ENCODE results near the gene GRAMD1A.
A peak's percentile ranks its signal among the peaks of the same experiment; 100 is the strongest.
"Not testable (repeated sequence)": the region's sequence is repeated elsewhere in the genome, so short reads cannot be mapped to it uniquely, and the experiment has no call there.

Gene GRAMD1A

DNA sequence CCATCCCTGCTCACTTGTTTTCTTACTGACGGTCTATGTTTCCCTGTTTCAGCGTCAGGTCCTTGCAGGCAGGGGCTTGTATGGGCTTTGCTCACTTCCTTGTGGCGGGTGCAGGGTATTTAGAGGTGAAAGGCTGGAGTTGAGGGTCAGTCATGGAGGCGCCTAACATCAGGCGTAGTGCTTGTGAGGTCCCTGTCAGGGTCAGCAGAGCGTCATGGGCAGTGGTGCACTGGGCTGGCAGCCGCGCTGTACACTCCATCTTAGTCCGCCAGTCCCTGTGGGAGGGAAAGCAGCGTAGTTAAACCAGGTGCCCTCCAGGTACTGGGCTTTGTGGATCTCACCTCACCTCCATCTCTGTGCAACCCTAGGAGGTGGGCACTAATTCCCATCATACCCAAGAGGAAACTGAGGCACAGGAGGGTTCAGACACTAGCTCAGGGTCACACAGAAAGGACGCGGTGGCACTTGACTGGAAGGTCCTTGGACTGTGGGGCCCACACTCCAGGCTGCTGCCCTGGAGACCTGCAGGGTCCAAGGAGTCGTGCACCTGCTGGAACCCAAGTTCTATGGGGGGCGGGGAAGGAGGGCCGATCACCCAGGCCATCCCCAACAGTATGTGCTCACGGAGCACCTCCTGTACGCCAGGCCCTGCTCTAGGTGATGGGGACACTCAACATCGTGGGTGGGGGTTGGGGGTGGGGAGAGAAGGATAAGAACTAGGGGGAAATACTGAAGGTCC lies 4.6 kb downstream of the GRAMD1A start:
- DNase-seq (ENCODE audit: low spot score), result no peak

DNA sequence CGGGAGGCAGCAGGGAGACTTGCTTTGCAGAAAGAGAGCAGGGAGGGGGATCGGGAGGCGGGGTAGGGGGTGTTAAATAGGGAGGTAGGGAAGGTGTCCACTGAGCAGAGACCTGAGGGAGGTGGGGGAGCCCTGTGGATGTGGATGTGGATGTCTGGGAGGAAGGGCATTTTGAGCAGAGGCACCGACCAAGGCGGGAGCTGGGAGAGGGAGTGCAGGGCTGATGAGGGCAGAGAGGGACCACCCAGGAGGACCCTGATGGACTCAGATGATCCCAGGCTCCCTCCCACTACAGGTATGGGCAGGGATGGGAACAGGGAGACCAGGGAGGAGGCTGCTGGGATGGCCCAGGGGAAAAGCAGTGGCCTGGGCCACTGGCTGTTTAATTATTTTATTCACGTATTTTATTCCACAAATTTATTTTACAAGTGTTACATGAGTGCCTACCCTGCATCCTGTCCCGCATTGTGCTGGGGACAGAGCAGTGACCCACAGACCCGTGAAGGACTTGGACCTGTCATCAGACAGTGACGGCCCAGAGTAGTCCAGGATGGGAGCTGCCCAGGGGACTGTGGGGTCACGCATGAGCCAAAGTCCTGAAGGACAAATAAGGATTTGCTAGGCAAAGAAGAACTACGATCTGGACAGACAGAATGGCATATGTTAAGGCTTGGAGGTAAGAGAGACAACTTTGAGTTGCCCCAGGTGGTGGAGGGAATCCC lies 5.3 kb downstream of the GRAMD1A start:
- no peak for DNase-seq (ENCODE audit: low spot score)

DNA sequence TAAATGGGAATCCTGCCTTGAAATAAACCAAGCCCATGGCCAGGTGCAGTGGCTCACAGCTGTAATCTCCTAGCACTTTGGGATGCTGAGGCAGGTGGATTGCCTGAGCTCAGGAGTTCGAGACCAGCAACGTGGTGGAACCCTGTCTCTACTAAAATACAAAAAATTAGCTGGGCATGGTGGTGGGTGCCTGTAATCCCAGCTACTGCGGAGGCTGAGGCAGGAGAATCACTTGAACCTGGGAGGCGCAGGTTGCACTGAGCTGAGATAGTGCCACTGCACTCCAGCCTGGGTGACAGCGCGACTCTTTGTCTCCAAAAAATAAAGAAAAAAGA lies 5.9 kb downstream of the GRAMD1A start:
- DNase-seq (ENCODE audit: low spot score), result not testable (repeated sequence)

GRCh38 chr19:35006342-35006998 lies 6.3 kb downstream of the GRAMD1A start:
- DNase-seq (ENCODE audit: low spot score), result peak; percentile 84

GRCh38 chr19:35006999-35007365 lies 6.9 kb downstream of the GRAMD1A start:
- DNase-seq (ENCODE audit: low spot score), result no peak

GRCh38 chr19:35007427-35007826 lies 7.3 kb downstream of the GRAMD1A start:
- not testable (repeated sequence) for DNase-seq (ENCODE audit: low spot score)

DNA sequence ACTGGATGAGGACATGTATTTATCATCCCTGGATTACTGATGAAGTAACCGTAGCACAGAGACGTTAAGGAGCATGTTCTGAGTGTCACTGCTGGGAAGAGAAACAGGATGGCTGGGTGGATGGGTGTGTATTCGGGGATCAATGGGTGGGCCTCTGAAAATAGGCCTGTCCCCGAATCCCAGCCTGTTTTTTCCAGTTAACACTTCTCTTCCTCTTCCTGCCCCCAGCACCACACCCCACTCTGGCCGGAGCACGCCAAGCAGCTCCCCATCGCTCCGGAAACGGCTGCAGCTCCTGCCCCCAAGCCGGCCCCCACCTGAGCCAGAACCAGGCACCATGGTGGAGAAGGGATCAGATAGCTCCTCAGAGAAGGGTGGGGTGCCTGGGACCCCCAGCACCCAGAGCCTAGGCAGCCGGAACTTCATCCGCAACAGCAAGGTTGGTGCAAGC lies 8.8 kb downstream of the GRAMD1A start:
- DNase-seq (ENCODE audit: low spot score), result no peak

DNA sequence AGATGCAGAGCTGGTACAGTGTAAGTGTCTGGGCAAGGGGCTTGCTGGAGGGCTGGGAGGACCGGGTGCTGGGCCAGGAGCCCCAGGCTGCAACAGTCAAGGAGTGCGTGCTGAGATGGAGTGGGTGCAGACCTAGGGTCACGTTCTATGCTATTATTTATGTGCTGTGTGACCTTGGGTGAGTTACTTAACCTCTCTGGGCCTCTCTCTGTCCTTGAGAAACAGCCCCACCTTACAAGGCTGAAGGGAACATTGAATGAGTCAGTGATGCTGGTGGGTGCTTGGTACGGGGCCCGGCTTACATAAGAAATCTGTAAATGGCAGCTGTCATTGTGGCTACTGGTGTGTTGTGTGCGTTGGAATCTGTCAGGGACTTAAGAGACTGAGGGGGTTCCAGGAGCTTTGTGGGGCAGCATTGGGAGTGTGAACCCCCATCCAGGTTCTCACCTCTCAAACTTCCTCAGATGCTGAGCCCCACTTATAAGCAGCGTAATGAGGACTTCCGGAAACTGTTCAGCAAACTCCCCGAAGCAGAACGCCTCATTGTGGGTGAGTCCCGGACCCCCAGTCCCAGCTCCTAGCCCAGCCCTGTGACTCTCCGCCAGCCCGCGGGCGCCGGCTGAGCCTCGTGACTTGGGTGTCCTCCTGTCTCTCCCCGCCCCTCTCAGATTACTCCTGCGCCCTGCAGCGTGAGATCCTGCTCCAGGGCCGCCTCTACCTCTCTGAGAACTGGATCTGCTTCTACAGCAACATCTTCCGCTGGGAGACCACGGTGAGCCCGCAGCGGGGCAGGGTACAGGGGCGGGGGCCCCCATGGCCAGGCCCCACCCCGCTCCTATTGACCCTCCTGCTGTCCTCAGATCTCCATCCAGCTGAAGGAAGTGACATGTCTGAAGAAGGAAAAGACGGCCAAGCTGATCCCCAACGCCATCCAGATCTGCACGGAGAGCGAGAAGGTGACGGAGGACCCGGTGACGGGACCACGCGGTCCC lies 9.6 kb downstream of the GRAMD1A start:
- DNase-seq (ENCODE audit: low spot score), result no peak

- DNase-seq (ENCODE audit: low spot score), result no peak
Measured at GRCh38 chr19:35011091-35011689, 11.1 kb downstream of the GRAMD1A start.

DNA sequence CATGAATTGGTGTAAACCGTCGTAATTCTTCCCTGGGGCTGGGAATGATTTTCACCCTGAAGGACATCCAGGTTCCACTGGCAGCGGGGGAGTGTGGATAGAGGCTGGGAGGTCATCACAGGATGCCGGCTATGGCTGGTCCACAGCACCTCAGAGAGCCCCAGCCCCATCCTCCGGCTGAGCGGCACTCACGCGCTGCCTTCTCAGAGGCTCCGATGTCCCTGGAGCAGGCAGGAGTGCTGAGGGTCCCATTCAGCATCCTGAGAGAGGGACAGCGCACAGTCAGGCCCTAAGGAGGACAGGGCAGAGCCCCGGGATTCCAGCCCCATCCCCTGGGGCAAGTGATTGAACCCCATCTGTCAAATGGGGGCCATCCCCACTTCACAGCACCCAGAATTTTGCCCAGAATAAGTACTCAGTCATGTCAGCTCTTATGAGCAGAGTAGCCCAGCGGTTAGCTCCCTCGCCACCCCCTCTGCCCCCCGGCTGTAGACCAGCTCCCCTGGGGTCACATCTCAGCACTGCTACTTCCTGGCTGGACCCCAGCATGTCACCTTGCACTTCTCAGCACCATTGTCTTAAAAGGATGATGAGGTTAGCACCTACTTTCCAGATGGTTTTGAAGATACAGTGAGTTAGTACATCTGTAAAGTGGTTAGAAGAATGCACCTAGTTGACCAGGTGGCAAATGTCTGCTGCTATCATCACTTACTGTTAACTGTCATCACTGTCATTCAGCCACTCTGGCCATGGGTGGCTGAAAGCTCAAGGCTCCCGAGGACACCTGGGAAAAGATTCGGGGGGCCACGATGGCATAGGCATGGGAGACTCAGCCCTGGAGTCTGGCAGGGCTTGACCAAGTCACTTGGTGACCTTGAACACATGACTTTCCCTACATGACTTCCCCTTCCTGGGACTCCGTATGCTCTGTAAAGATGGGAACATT lies 11.9 kb downstream of the GRAMD1A start:
- no peak for DNase-seq (ENCODE audit: low spot score)

DNA sequence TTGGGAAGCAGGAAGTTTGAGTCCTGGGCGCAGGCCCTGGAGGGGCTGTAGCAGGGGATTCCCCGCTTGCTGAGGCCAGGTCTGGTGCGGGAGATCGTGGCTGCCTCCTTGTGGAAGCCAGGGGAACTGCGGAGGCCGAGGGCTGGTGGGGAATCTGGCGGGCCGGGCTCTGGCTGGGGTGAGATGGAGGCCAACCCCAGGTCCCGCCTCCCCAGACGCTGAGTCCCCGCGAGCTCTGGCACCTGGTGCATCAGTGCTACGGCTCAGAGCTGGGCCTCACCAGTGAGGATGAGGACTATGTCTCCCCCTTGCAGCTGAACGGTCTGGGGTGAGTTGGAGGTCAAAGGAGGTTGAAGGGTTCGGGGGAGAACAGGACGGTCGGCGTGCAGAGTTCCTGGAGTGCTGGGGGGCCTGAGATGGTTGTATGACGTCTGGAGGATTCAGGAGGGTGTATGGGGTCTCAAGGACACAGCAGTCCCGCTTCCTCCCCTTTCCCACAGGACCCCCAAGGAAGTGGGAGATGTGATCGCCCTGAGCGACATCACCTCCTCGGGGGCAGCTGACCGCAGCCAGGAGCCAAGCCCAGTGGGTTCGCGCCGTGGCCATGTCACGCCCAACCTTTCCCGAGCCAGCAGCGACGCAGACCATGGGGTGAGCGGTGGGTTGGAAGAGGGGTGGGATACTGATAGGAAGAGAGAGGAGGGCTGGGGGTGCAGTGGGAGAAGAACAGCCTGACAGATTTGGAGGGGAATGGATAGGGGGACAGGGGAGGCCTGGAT lies 13.1 kb downstream of the GRAMD1A start:
- peak; percentile 58 for DNase-seq (ENCODE audit: low spot score)

GRCh38 chr19:35013820-35014754 lies 14.0 kb downstream of the GRAMD1A start:
- DNase-seq (ENCODE audit: low spot score), result no peak

DNA sequence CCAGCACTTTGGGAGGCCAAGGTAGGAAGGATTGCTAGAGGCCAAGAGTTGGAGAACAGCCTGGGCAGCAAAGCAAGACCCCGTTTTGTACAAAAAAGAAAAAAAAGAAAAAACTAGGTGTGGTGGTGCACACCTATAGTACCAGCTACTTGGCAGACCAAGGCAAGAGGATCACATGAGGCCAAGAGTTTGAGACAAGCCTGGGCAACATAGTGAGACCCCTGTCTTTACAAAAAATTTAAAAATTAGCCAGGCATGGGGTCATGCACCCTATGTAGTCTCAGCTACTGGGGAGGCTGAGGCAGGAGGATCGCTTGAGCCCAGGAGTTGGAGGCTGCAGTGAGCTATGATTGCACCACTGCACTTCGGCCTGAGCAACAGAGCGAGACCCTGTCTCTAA lies 14.7 kb downstream of the GRAMD1A start:
- DNase-seq (ENCODE audit: low spot score), result not testable (repeated sequence)

- DNase-seq (ENCODE audit: low spot score), result no peak
Measured at GRCh38 chr19:35015270-35015953, 15.3 kb downstream of the GRAMD1A start.

GRCh38 chr19:35015954-35016351 lies 15.8 kb downstream of the GRAMD1A start:
- no peak for DNase-seq (ENCODE audit: low spot score)

GRCh38 chr19:35017507-35017906 lies 17.4 kb downstream of the GRAMD1A start:
- DNase-seq (ENCODE audit: low spot score), result no peak

DNA sequence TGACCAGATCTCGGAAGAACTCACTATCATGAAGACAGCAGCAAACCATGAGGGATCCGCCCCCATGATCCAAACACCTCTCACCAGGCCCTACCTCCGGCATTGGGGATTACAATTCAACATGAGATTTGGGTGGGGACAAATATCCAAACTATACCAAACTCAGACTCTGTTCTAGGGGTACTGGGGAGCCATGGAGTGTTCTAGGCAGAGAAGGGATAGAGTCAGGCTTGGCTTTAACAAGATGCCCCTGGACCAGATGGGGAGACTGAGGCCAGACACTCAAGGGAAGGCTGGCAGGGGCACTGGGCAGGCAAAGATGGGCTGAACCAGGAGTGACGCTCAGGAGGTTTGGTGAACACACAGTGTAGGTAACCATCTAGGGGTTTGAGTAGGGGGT lies 18.3 kb downstream of the GRAMD1A start:
- DNase-seq (ENCODE audit: low spot score), result no peak

DNA sequence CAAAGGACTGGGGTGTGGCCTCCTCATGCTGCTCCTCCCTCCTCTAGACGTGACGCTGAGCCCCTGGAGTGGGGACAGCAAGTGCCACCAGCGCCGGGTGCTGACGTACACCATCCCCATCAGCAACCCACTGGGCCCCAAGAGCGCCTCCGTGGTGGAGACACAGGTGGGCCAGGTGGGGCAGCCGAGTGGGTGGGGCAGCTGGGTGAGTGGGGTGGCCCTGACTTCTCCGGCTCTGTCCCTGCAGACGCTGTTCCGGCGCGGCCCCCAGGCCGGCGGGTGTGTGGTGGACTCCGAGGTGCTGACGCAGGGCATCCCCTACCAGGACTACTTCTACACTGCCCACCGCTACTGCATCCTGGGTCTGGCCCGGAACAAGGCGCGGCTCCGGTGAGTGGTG lies 19.0 kb downstream of the GRAMD1A start:
- DNase-seq (ENCODE audit: low spot score), result no peak
